ENCODE measurements around the gene E2F2.

The E2F2 gene

GRCh38 chr1:23567629-23567995 lies 36.6 kb upstream of the E2F2 start:
- peak overlapping the region; percentile 44 for H3K27ac ChIP-seq (ENCODE audit: low read depth, low read length, poor library complexity, severe bottlenecking)
- H3K9ac ChIP-seq (ENCODE audit: low read length) = peak overlapping the region; percentile 61
- no peaks in the 10 kb centered on the region for H3K36me3 ChIP-seq (ENCODE audit: insufficient read depth, low read length)
- H3K4me1 ChIP-seq (ENCODE audit: insufficient read depth, low read length, severe bottlenecking) = peaks cover 30% of the 10 kb centered on the region
- peak overlapping the region; percentile 83 for H3K4me2 ChIP-seq (ENCODE audit: low read length)
- H3K9me3 ChIP-seq (ENCODE audit: low read length) = no peaks in the 10 kb centered on the region
- peaks cover 6% of the 10 kb centered on the region; the same call in 1 of the 2 replicates for H3F3A ChIP-seq (ENCODE audit: insufficient read depth, low read length)
- no peaks in the 10 kb centered on the region for H4K20me1 ChIP-seq (ENCODE audit: insufficient read depth, low read length)
- no peak for TF ChIP-seq CTCF (IDR thresholded peaks at IDR 0.05; ENCODE audit: low read length)
- TF ChIP-seq EZH2 (IDR thresholded peaks at IDR 0.05; ENCODE audit: borderline replicate concordance, low read length) = no peak
- H3K27me3 ChIP-seq (ENCODE audit: insufficient read depth, low read length) = no peaks in the 10 kb centered on the region
- no peaks in the 10 kb centered on the region for H3K79me2 ChIP-seq (ENCODE audit: insufficient read depth, low read length)
- no peak overlapping the region for H2AFZ ChIP-seq (ENCODE audit: low read length)
- H3K4me3 ChIP-seq (ENCODE audit: low read depth, low read length, poor library complexity, severe bottlenecking) = peak overlapping the region; percentile 58
- no peaks in the 10 kb centered on the region for H3K9me2 ChIP-seq (ENCODE audit: low read depth, low read length)

GRCh38 chr1:23566304-23566703 lies 35.3 kb upstream of the E2F2 start:
- Histone ChIP-seq H4K20me1 (ENCODE audit: insufficient read depth, low read length) (no peaks in the 10 kb centered on the region), H3K27ac (ENCODE audit: low read depth, low read length, poor library complexity, severe bottlenecking) (peak overlapping the region; percentile 1), H3K79me2 (ENCODE audit: insufficient read depth, low read length) (no peaks in the 10 kb centered on the region), H3K9me3 (ENCODE audit: low read length) (no peaks in the 10 kb centered on the region), H3K36me3 (ENCODE audit: insufficient read depth, low read length) (no peaks in the 10 kb centered on the region), H3K9ac (ENCODE audit: low read length) (no peak overlapping the region), H3K9me2 (ENCODE audit: low read depth, low read length) (no peaks in the 10 kb centered on the region), H3K4me3 (ENCODE audit: low read depth, low read length, poor library complexity, severe bottlenecking) (no peak overlapping the region), H2AFZ (ENCODE audit: low read length) (no peak overlapping the region), H3K4me2 (ENCODE audit: low read length) (no peak overlapping the region), H3F3A (ENCODE audit: insufficient read depth, low read length) (peaks cover 7% of the 10 kb centered on the region; the same call in 1 of the 2 replicates), H3K27me3 (ENCODE audit: insufficient read depth, low read length) (no peaks in the 10 kb centered on the region), H3K4me1 (ENCODE audit: insufficient read depth, low read length, severe bottlenecking) (peaks cover 43% of the 10 kb centered on the region)
- TF ChIP-seq CTCF (IDR thresholded peaks at IDR 0.05; ENCODE audit: low read length) (peak; percentile 43; the same call in 1 of the 2 replicates), EZH2 (IDR thresholded peaks at IDR 0.05; ENCODE audit: borderline replicate concordance, low read length) (no peak)

GRCh38 chr1:23565776-23566175 lies 34.7 kb upstream of the E2F2 start:
- no peaks in the 10 kb centered on the region for H3K36me3 ChIP-seq (ENCODE audit: insufficient read depth, low read length)
- TF ChIP-seq CTCF (IDR thresholded peaks at IDR 0.05; ENCODE audit: low read length) (no peak), EZH2 (IDR thresholded peaks at IDR 0.05; ENCODE audit: borderline replicate concordance, low read length) (no peak)
- H3F3A ChIP-seq (ENCODE audit: insufficient read depth, low read length) = peaks cover 7% of the 10 kb centered on the region; the same call in 1 of the 2 replicates

More at GRCh38 chr1:23565776-23566175, 34.7 kb upstream of the E2F2 start:
- Histone ChIP-seq H3K4me2 (ENCODE audit: low read length) (no peak overlapping the region), H3K9me3 (ENCODE audit: low read length) (no peaks in the 10 kb centered on the region), H2AFZ (ENCODE audit: low read length) (no peak overlapping the region), H3K27me3 (ENCODE audit: insufficient read depth, low read length) (no peaks in the 10 kb centered on the region), H3K27ac (ENCODE audit: low read depth, low read length, poor library complexity, severe bottlenecking) (peak overlapping the region; percentile 1), H3K79me2 (ENCODE audit: insufficient read depth, low read length) (no peaks in the 10 kb centered on the region), H3K4me3 (ENCODE audit: low read depth, low read length, poor library complexity, severe bottlenecking) (no peak overlapping the region), H3K4me1 (ENCODE audit: insufficient read depth, low read length, severe bottlenecking) (peaks cover 48% of the 10 kb centered on the region), H4K20me1 (ENCODE audit: insufficient read depth, low read length) (no peaks in the 10 kb centered on the region), H3K9ac (ENCODE audit: low read length) (no peak overlapping the region), H3K9me2 (ENCODE audit: low read depth, low read length) (no peaks in the 10 kb centered on the region)
